ENCODE data around the gene PKP4.

The PKP4 gene

GRCh38 chr2:158656492-158657229 is 199.9 kb downstream of the PKP4 start:
- DNase-seq, result no peak

GRCh38 chr2:158658396-158658795 is 201.6 kb downstream of the PKP4 start:
- DNase-seq, result no peak

- DNase-seq, result no peak
Measured at GRCh38 chr2:158659483-158659882, 202.7 kb downstream of the PKP4 start.

GRCh38 chr2:158661231-158661630 is 204.5 kb downstream of the PKP4 start:
- DNase-seq, result no peak

- no peak for DNase-seq
Measured at GRCh38 chr2:158662421-158662820, 205.7 kb downstream of the PKP4 start.

GRCh38 chr2:158663796-158664195 is 207.0 kb downstream of the PKP4 start:
- DNase-seq, result no peak

GRCh38 chr2:158664987-158665386 is 208.2 kb downstream of the PKP4 start:
- DNase-seq, result no peak

GRCh38 chr2:158665536-158666302 is 209.0 kb downstream of the PKP4 start:
- DNase-seq, result no peak

- no peak for DNase-seq
Measured at GRCh38 chr2:158666969-158667368, 210.2 kb downstream of the PKP4 start.

- DNase-seq, result no peak
Measured at GRCh38 chr2:158667586-158667985, 210.8 kb downstream of the PKP4 start.

- no peak for DNase-seq
Measured at GRCh38 chr2:158668001-158668765, 211.4 kb downstream of the PKP4 start.

- DNase-seq, result no peak
Measured at GRCh38 chr2:158670292-158670691, 213.5 kb downstream of the PKP4 start.

- no peak for DNase-seq
Measured at GRCh38 chr2:158671360-158672245, 214.9 kb downstream of the PKP4 start.

- DNase-seq, result no peak
Measured at GRCh38 chr2:158676295-158676694, 219.5 kb downstream of the PKP4 start.

- no peak for DNase-seq
Measured at GRCh38 chr2:158676696-158677095, 219.9 kb downstream of the PKP4 start.

GRCh38 chr2:158677542-158677941 is 220.8 kb downstream of the PKP4 start:
- no peak for DNase-seq

GRCh38 chr2:158681816-158682215 is 225.1 kb downstream of the PKP4 start:
- no peak for DNase-seq

- DNase-seq, result no peak
Measured at GRCh38 chr2:158685646-158686045, 228.9 kb downstream of the PKP4 start.

- DNase-seq, result no peak
Measured at GRCh38 chr2:158686210-158686691, 229.5 kb downstream of the PKP4 start.

GRCh38 chr2:158687315-158687714 is 230.6 kb downstream of the PKP4 start:
- DNase-seq, result no peak

- DNase-seq, result no peak
Measured at GRCh38 chr2:158688721-158689120, 232.0 kb downstream of the PKP4 start.

GRCh38 chr2:158689391-158689790 is 232.6 kb downstream of the PKP4 start:
- no peak for DNase-seq
